DOHH2 (cell line): ENCODE results near the gene IL1A.

Experiments
- H3F3A ChIP-seq: fragments of 200-600 bp; sonication (generic), shearing (Covaris generic); 2 replicates; pipeline ENCODE4 v1.6.0; 2016; ENCODE audit warnings: antibody characterized with exemption, mild to moderate bottlenecking; ENCODE audit not compliant: control insufficient read depth, insufficient read depth
- H3K27ac ChIP-seq: fragments of 200-600 bp; sonication (generic); 2 replicates; pipeline ENCODE4 v1.5.1; 2014; ENCODE audit warnings: low read depth, mild to moderate bottlenecking, low read length, moderate library complexity
- H3K27me3 ChIP-seq: fragments of 200-600 bp; sonication (generic); 2 replicates; pipeline ENCODE4 v1.6.1; 2014; ENCODE audit warnings: mild to moderate bottlenecking, low read length, mixed read lengths; ENCODE audit not compliant: control insufficient read depth
- H3K36me3 ChIP-seq: fragments of 200-600 bp; sonication (generic); 2 replicates; pipeline ENCODE4 v1.6.1; 2014; ENCODE audit warnings: mild to moderate bottlenecking, low read length, moderate library complexity, mixed read lengths; ENCODE audit not compliant: control insufficient read depth
- H3K4me1 ChIP-seq: fragments of 200-600 bp; sonication (generic); 2 replicates; pipeline ENCODE4 v1.6.1; 2014; ENCODE audit warnings: mild to moderate bottlenecking, low read length, mixed read lengths; ENCODE audit not compliant: control insufficient read depth
- H3K4me2 ChIP-seq: fragments of 200-600 bp; sonication (generic); 2 replicates; pipeline ENCODE4 v1.6.0; 2014; ENCODE audit warnings: mild to moderate bottlenecking, low read length, moderate library complexity
- H3K4me3 ChIP-seq: fragments of 200-600 bp; sonication (generic); 2 replicates; pipeline ENCODE4 v1.5.1; 2014; ENCODE audit warnings: mild to moderate bottlenecking, low read length, mixed read lengths
- H3K79me2 ChIP-seq: fragments of 200-600 bp; sonication (generic); 2 replicates; pipeline ENCODE4 v1.6.1; 2014; ENCODE audit warnings: mild to moderate bottlenecking, low read length, mixed read lengths; ENCODE audit not compliant: control insufficient read depth
- H3K9me2 ChIP-seq: fragments of 200-600 bp; sonication (generic); replicated peaks from 2 replicates; pipeline ENCODE4 v1.6.1; 2014; ENCODE audit warnings: mild to moderate bottlenecking, low read length, mixed read lengths; ENCODE audit not compliant: control insufficient read depth
- H3K9me3 ChIP-seq: fragments of 200-600 bp; sonication (generic); 2 replicates; pipeline ENCODE4 v1.6.1; 2014; ENCODE audit warnings: antibody characterized with exemption, low read length, mixed read lengths; ENCODE audit not compliant: control insufficient read depth, insufficient read depth
- H4K20me1 ChIP-seq: fragments of 200-600 bp; sonication (generic); 2 replicates; pipeline ENCODE4 v1.6.0; 2014; ENCODE audit warnings: low read depth, mild to moderate bottlenecking, antibody characterized with exemption, low read length, moderate library complexity; ENCODE audit not compliant: control insufficient read depth, insufficient read depth
- EZH2phosphoT487 ChIP-seq: fragments of 200-600 bp; sonication (generic); IDR thresholded peaks from 2 replicates; pipeline ENCODE4 v1.6.1; 2017; ENCODE audit warnings: borderline replicate concordance, mild to moderate bottlenecking, antibody characterized with exemption, low read length, moderate library complexity, mixed read lengths
- TF ChIP-seq, protein P1 (sequence below): fragments of 200-600 bp; sonication (generic); IDR thresholded peaks from one replicate; pipeline ENCODE4 v1.5.1; 2014; ENCODE audit warnings: antibody characterized with exemption, mild to moderate bottlenecking, low read depth, low read length; ENCODE audit not compliant: poor library complexity, severe bottlenecking

The IL1A gene

DNA sequence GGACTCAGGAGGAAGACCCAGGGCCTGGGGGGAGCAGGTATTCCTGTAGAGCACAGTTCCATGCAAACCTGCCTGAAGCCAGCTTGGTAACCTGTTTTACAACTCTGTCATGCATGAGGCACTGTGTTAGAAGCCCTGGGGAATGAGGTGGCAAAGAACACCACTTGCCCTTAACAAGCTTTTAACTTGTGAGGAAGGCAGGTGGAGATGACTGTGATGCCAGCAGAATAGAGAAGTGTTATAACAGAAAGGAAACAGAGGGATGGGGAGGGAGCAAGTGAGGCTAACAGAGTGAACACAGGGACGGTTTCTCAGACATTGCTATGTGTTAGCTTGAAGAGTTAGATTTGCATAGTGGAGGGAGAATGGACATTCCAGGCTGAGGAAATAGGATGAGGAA lies 11.5 kb upstream of the IL1A start:
- TF ChIP-seq EZH2phosphoT487 = no peak
- TF ChIP-seq, protein P1, sequence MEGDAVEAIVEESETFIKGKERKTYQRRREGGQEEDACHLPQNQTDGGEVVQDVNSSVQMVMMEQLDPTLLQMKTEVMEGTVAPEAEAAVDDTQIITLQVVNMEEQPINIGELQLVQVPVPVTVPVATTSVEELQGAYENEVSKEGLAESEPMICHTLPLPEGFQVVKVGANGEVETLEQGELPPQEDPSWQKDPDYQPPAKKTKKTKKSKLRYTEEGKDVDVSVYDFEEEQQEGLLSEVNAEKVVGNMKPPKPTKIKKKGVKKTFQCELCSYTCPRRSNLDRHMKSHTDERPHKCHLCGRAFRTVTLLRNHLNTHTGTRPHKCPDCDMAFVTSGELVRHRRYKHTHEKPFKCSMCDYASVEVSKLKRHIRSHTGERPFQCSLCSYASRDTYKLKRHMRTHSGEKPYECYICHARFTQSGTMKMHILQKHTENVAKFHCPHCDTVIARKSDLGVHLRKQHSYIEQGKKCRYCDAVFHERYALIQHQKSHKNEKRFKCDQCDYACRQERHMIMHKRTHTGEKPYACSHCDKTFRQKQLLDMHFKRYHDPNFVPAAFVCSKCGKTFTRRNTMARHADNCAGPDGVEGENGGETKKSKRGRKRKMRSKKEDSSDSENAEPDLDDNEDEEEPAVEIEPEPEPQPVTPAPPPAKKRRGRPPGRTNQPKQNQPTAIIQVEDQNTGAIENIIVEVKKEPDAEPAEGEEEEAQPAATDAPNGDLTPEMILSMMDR = no peak

DNA sequence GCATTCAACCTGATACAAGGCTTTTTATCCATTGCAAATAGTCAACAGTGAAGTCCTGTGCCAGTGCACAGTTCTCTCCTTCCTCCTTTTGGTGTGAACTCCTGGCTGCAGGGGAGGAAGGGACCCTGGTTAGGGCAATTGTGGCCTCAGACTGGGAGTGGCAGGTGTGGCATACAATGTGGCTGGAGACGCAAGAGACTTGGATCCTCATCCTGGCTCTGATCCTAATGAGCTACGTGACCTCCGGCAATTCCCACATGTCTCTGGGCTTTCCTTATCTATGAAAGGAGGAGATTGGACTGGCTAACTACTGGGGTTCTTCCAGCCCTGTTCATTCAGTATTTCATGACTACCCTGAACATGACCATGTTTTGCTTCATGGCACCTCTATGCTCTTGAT lies 10.5 kb upstream of the IL1A start:
- Histone ChIP-seq H3K4me2 (no peak overlapping the region), H3K79me2 (no peaks in the 10 kb centered on the region), H3K27me3 (no peaks in the 10 kb centered on the region), H3F3A (no peaks in the 10 kb centered on the region), H4K20me1 (no peaks in the 10 kb centered on the region), H3K4me3 (no peak overlapping the region), H3K9me3 (no peaks in the 10 kb centered on the region), H3K36me3 (no peaks in the 10 kb centered on the region), H3K4me1 (peaks cover 20% of the 10 kb centered on the region), H3K9me2 (no peaks in the 10 kb centered on the region), H3K27ac (no peak overlapping the region)
- TF ChIP-seq, protein P1 = no peak
- no peak for TF ChIP-seq EZH2phosphoT487

More for the DNA sequence above, 11.5 kb upstream of the IL1A start:
- no peaks in the 10 kb centered on the region for H4K20me1 ChIP-seq
- no peak overlapping the region for H3K27ac ChIP-seq
- H3K4me2 ChIP-seq = no peak overlapping the region
- no peaks in the 10 kb centered on the region for H3K79me2 ChIP-seq
- H3K36me3 ChIP-seq = no peaks in the 10 kb centered on the region
- peaks cover 20% of the 10 kb centered on the region for H3K4me1 ChIP-seq
- H3K27me3 ChIP-seq = no peaks in the 10 kb centered on the region
- H3K9me2 ChIP-seq = no peaks in the 10 kb centered on the region
- no peaks in the 10 kb centered on the region for H3F3A ChIP-seq
- H3K9me3 ChIP-seq = no peaks in the 10 kb centered on the region
- no peak overlapping the region for H3K4me3 ChIP-seq

DNA sequence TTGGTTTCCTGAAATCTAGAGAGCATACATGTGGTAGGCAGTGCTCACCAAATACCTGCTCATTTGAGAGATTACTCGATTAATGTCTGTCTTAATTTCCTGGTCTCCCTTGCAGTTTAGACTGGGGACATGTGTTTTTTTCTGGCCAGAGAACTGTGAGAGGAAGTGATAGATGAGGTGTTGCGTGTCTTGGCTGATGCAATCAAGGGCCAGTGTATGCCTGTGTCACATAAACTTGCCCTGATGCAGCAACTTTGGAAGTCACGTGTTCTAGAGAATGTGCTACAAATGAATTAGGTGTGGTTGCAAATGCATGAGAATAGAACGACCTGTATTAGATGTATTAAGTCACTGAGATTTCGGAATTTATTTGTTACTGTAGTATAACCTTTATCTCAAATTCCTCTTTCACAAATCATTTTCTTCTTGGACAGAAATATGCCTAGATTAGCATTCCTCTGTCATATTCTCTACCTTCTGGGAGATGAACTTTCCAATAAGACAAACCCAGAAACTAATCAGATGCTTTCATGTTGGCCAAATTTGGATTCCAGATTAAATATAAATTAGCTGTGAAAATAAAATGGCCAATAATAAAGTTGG lies 9.9 kb upstream of the IL1A start:
- Histone ChIP-seq H3K4me2 (peak overlapping the region; percentile 44), H3K79me2 (no peaks in the 10 kb centered on the region), H3K27ac (peak overlapping the region; percentile 28; the same call in 1 of the 2 replicates)

More for the DNA sequence above, 9.9 kb upstream of the IL1A start:
- Histone ChIP-seq H3K9me3 (no peaks in the 10 kb centered on the region), H3K4me3 (no peak overlapping the region), H3K9me2 (no peaks in the 10 kb centered on the region), H3K4me1 (peaks cover 20% of the 10 kb centered on the region), H3F3A (no peaks in the 10 kb centered on the region), H4K20me1 (no peaks in the 10 kb centered on the region), H3K36me3 (no peaks in the 10 kb centered on the region), H3K27me3 (no peaks in the 10 kb centered on the region)
- no peak for TF ChIP-seq EZH2phosphoT487
- TF ChIP-seq, protein P1 = no peak
